Measurements from ENCODE around the gene NELL1. TPM values are rescaled to one million over a fixed set of nuclear protein-coding genes. Genes with fewer than 3 reads are reported as not detected.

NELL1 gene
- total RNA-seq, 3 donors from 2014 or later (not counting 1 experiment from before 2014, with no cell fraction given), result not detected

DNA sequence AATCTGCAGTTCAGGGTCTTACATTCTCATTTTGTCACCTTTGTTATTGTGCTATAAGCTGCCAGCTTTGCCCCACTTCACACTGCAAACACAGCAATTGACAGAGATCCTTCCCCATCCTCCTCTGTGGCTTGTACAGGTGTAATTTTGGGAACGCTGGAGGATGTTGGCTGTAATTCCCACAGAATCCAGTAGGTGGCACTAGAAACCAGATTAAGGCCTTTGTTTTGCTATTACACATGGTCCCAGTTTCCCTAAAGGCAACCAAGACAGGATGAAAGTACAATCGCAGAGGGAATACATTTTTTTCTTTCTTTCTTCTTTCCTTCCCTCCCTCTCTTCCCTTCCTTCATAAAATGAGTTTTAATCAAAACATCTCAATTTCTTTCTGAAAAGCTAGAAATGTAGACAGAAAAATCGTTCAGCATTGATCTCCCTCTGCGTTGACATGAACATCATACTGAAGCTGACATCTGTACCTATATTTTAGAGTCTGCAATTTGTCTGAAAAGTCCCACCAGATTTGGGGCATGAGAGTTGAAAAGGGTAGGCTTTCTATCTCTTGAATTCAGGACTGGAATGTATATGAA lies 21.3 kb upstream of the NELL1 start:
- peak in 1 of 2 donors; percentile 58 for DNase-seq

DNA sequence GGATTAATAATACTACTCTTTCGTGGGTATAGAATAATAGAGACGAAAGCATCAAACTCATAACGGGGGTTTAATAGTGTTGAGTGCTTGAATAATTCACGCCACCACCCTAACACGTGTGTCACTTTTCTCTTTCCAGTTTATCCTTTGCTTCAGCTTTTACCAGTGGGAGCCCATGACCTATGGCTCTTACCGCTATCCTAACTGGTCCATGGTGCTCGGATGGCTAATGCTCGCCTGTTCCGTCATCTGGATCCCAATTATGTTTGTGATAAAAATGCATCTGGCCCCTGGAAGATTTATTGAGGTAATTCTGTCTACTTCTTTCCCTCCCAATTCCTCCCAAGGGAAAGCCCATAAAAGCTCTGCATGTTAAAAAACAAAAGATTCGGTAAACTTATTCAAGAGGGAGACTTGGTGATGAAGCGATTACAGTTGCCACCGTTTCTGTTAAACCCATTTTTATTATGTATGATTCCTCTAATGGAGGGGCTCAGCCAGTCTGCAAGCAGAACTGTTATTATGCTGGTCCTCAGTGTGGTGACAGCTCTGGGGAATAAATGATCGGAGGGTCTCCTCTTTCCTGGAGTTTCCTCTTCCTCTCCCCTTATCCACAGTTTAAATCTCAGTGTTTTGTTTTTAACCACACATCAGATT lies 17.1 kb upstream of the NELL1 start:
- ATAC-seq (no peak), DNase-seq (no peak)
- Histone ChIP-seq H3K27me3 (ENCODE audit: control insufficient read depth, insufficient read depth, low read length) (no peaks in the 10 kb centered on the region), H3K9me3 (ENCODE audit: control insufficient read depth, insufficient read depth, low read length) (no peaks in the 10 kb centered on the region), H3K27ac (ENCODE audit: low read length) (no peak overlapping the region), H3K4me1 (ENCODE audit: control insufficient read depth, insufficient read depth, low read length) (no peaks in the 10 kb centered on the region), H3K4me3 (ENCODE audit: low read length) (no peak overlapping the region), H3K36me3 (ENCODE audit: control insufficient read depth, insufficient read depth, low read length) (no peaks in the 10 kb centered on the region)
- H3K27ac Mint-ChIP-seq, result no peak overlapping the region
- intact Hi-C loops (cut with micrococcal nuclease), result no loop called here
- 84% methylated on average over 13 of the region's 13 CpGs for WGBS (ENCODE audit: insufficient coverage)
- H3K4me3 Mint-ChIP-seq, result no peak overlapping the region
- H3K27me3 Mint-ChIP-seq (ENCODE audit: low read depth in 2 of 2), result peaks cover 5 to 8% of the 10 kb centered on the region in 2 donors
- TF ChIP-seq, protein P1, sequence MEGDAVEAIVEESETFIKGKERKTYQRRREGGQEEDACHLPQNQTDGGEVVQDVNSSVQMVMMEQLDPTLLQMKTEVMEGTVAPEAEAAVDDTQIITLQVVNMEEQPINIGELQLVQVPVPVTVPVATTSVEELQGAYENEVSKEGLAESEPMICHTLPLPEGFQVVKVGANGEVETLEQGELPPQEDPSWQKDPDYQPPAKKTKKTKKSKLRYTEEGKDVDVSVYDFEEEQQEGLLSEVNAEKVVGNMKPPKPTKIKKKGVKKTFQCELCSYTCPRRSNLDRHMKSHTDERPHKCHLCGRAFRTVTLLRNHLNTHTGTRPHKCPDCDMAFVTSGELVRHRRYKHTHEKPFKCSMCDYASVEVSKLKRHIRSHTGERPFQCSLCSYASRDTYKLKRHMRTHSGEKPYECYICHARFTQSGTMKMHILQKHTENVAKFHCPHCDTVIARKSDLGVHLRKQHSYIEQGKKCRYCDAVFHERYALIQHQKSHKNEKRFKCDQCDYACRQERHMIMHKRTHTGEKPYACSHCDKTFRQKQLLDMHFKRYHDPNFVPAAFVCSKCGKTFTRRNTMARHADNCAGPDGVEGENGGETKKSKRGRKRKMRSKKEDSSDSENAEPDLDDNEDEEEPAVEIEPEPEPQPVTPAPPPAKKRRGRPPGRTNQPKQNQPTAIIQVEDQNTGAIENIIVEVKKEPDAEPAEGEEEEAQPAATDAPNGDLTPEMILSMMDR (IDR thresholded peaks at IDR 0.05), result no peak
- no peaks in the 10 kb centered on the region for H3K36me3 Mint-ChIP-seq
- H3K9me3 Mint-ChIP-seq, result no peaks in the 10 kb centered on the region
- no peaks in the 10 kb centered on the region for H3K4me1 Mint-ChIP-seq

More for the DNA sequence above, 21.3 kb upstream of the NELL1 start:
- Mint-ChIP-seq H3K36me3 (no peaks in the 10 kb centered on the region), H3K9me3 (no peaks in the 10 kb centered on the region), H3K4me1 (no peaks in the 10 kb centered on the region), H3K27me3 (ENCODE audit: low read depth in 2 of 2) (peaks cover 0 to 5% of the 10 kb centered on the region in 2 donors), H3K27ac (no peak overlapping the region), H3K4me3 (no peak overlapping the region)
- intact Hi-C loops (cut with micrococcal nuclease), result no loop called here
- 43% methylated on average over 4 of the region's 4 CpGs for WGBS (ENCODE audit: insufficient coverage)
- TF ChIP-seq, protein P1 (IDR thresholded peaks at IDR 0.05), result peak; percentile 85
- no peak overlapping the region for H3K4me3 ChIP-seq (ENCODE audit: low read length)
- H3K27ac ChIP-seq (ENCODE audit: low read length), result no peak overlapping the region
- H3K36me3 ChIP-seq (ENCODE audit: control insufficient read depth, insufficient read depth, low read length), result no peaks in the 10 kb centered on the region
- no peaks in the 10 kb centered on the region for H3K4me1 ChIP-seq (ENCODE audit: control insufficient read depth, insufficient read depth, low read length)
- H3K27me3 ChIP-seq (ENCODE audit: control insufficient read depth, insufficient read depth, low read length), result no peaks in the 10 kb centered on the region
- peak in 1 of 3 donors; percentile 55 for ATAC-seq
- no peaks in the 10 kb centered on the region for H3K9me3 ChIP-seq (ENCODE audit: control insufficient read depth, insufficient read depth, low read length)

DNA sequence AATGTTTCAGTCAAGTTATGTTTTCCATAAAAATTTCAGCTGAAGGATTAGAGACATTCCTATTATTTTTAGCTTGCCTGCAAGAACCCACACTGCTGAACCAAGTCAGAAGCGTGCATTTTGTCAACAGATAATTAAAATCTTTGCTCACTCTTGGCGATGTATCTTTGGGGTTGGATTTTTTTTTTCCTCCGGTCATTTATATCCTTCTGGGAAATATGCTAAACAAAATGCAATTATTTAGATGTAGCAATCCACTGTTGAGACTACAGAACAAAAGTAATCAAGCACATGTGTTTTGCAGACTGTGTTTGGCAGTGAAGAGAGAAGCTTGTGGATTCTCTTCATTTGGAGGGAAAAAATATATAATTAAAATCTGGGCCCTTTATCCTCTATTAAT lies 15.3 kb upstream of the NELL1 start:
- intact Hi-C loops (cut with micrococcal nuclease), result no loop called here
- H3K4me3 ChIP-seq (ENCODE audit: low read length), result no peak overlapping the region
- no peaks in the 10 kb centered on the region for H3K27me3 ChIP-seq (ENCODE audit: control insufficient read depth, insufficient read depth, low read length)
- Mint-ChIP-seq H3K4me1 (no peaks in the 10 kb centered on the region), H3K27me3 (ENCODE audit: low read depth in 2 of 2) (peaks cover 5 to 8% of the 10 kb centered on the region in 2 donors), H3K9me3 (no peaks in the 10 kb centered on the region), H3K36me3 (no peaks in the 10 kb centered on the region), H3K4me3 (no peak overlapping the region), H3K27ac (no peak overlapping the region)
- H3K36me3 ChIP-seq (ENCODE audit: control insufficient read depth, insufficient read depth, low read length), result no peaks in the 10 kb centered on the region
- H3K4me1 ChIP-seq (ENCODE audit: control insufficient read depth, insufficient read depth, low read length), result no peaks in the 10 kb centered on the region
- no peaks in the 10 kb centered on the region for H3K9me3 ChIP-seq (ENCODE audit: control insufficient read depth, insufficient read depth, low read length)
- DNase-seq (no peak), ATAC-seq (no peak)
- 94% methylated on average over 2 of the region's 3 CpGs for WGBS (ENCODE audit: insufficient coverage)
- TF ChIP-seq, protein P1 (IDR thresholded peaks at IDR 0.05), result no peak
- H3K27ac ChIP-seq (ENCODE audit: low read length), result no peak overlapping the region

All from natural killer cell (primary cell).